ENCODE measurements around the gene CLEC11A.

CLEC11A gene

GRCh38 chr19:50705422-50706019, 17.6 kb upstream of the CLEC11A start:
- H3K4me3 ChIP-seq, result no peak overlapping the region

DNA sequence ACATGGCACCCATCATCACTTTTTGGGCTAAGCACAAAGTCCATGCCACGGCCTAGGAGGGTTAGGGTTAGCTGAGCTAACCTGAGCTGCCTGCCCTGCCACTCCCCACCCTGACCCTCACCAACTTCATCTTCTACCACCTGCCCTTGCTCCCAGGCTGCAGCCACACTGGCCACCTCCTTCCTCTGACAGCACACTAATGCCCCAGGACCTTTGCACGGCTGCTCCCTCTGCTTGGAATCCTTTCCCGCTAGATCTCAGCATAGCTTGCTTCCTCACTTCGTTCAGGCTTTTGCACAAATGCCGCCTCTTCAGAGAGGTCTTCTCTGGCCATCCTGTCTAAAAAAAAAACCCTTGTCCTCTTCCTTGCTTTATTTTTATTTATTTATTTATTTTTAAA, 16.8 kb upstream of the CLEC11A start:
- no peak for TF ChIP-seq Cebpa-rat (IDR thresholded peaks at IDR 0.05)
- peaks cover 64% of the 10 kb centered on the region for H3K4me1 ChIP-seq
- H3K4me3 ChIP-seq, result no peak overlapping the region
- peaks cover 98% of the 10 kb centered on the region for H4K20me1 ChIP-seq
- H3K4me2 ChIP-seq, result no peak overlapping the region
- H3K27me3 ChIP-seq, result no peaks in the 10 kb centered on the region
- no peak overlapping the region for H3K9ac ChIP-seq
- H3K27ac ChIP-seq, result no peak overlapping the region
- H3K9me3 ChIP-seq, result no peaks in the 10 kb centered on the region
- H3K36me3 ChIP-seq, result peaks cover 49% of the 10 kb centered on the region

More at GRCh38 chr19:50705422-50706019, 17.6 kb upstream of the CLEC11A start:
- Histone ChIP-seq H3K9ac (no peak overlapping the region), H3K4me2 (peak overlapping the region; percentile 92), H3K27me3 (no peaks in the 10 kb centered on the region), H3K9me3 (no peaks in the 10 kb centered on the region), H3K27ac (no peak overlapping the region), H3K4me1 (peaks cover 56% of the 10 kb centered on the region), H3K36me3 (peaks cover 49% of the 10 kb centered on the region), H4K20me1 (peaks cover 96% of the 10 kb centered on the region)
- TF ChIP-seq Cebpa-rat (IDR thresholded peaks at IDR 0.05), result no peak

- H3K9me3 ChIP-seq, result no peaks in the 10 kb centered on the region
- peaks cover 61% of the 10 kb centered on the region for H3K36me3 ChIP-seq
- peaks cover 65% of the 10 kb centered on the region for H3K4me1 ChIP-seq
- H3K4me2 ChIP-seq, result no peak overlapping the region
- TF ChIP-seq Cebpa-rat (IDR thresholded peaks at IDR 0.05), result no peak
- peaks cover 98% of the 10 kb centered on the region for H4K20me1 ChIP-seq
- no peak overlapping the region for H3K27ac ChIP-seq
- no peaks in the 10 kb centered on the region for H3K27me3 ChIP-seq
- H3K4me3 ChIP-seq, result no peak overlapping the region
- H3K9ac ChIP-seq, result no peak overlapping the region
These were observed 14.8 kb upstream of the CLEC11A start for GRCh38 chr19:50708179-50708879.

GRCh38 chr19:50710094-50710493, 13.1 kb upstream of the CLEC11A start:
- H3K9ac ChIP-seq, result no peak overlapping the region
- 0 out of 2 replicates have a peak overlapping the region, but pooled peaks have one; percentile 3 for H3K4me2 ChIP-seq
- H3K4me1 ChIP-seq, result peaks cover 65% of the 10 kb centered on the region
- H3K36me3 ChIP-seq, result peaks cover 79% of the 10 kb centered on the region
- H3K4me3 ChIP-seq, result no peak overlapping the region
- H3K27me3 ChIP-seq, result no peaks in the 10 kb centered on the region
- H4K20me1 ChIP-seq, result peaks cover 98% of the 10 kb centered on the region
- TF ChIP-seq Cebpa-rat (IDR thresholded peaks at IDR 0.05), result no peak
- H3K27ac ChIP-seq, result no peak overlapping the region
- H3K9me3 ChIP-seq, result no peaks in the 10 kb centered on the region

DNA sequence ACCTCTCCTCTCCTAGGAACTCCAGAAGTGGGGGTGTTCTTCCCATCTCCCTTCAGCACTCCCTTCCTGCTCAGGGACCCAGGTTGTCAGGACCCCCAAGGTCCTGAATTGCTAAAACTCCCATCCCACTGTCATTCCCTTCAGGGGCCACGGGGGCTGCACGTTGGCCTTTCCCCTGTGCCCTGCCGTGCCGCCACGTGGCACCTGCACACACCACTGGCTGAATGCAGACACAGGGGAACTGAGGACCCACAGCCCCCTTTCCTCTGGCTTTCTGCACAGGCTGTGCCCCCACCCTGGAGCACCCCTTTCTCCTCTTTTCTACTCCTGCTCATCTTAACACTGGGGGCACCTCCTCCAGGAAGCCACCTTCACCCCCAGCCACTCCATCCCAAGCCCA, 12.6 kb upstream of the CLEC11A start:
- H3K9ac ChIP-seq, result 0 out of 2 replicates have a peak overlapping the region, but pooled peaks have one; percentile 27
- H3K4me3 ChIP-seq, result no peak overlapping the region
- no peaks in the 10 kb centered on the region for H3K9me3 ChIP-seq
- no peaks in the 10 kb centered on the region for H3K27me3 ChIP-seq
- no peak for TF ChIP-seq Cebpa-rat (IDR thresholded peaks at IDR 0.05)
- H3K4me2 ChIP-seq, result 0 out of 2 replicates have a peak overlapping the region, but pooled peaks have one; percentile 3
- peaks cover 84% of the 10 kb centered on the region for H3K36me3 ChIP-seq
- peaks cover 65% of the 10 kb centered on the region for H3K4me1 ChIP-seq
- H3K27ac ChIP-seq, result no peak overlapping the region
- H4K20me1 ChIP-seq, result peaks cover 98% of the 10 kb centered on the region

DNA sequence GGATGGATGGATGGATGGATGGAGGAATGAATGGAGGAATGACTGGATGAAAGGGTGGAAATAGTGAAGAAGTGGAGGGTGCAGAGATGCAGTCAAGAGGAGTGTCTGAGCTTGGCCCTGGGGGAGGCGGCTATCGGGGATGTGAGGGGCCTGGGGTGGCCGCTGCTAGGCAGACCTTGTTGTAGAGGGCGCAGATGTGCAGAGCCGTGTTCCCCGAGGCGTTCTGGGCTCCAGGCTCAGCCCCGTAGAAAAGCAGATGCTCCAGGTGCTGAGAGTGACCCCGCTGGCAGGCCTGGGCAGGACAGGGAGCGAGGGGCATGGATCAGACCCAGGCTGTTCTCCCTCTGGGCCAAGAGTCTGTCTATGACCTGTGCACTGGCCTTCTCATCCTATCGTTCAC, 12.0 kb upstream of the CLEC11A start:
- no peak for TF ChIP-seq Cebpa-rat (IDR thresholded peaks at IDR 0.05)
- H3K4me1 ChIP-seq, result peaks cover 65% of the 10 kb centered on the region
- H3K4me3 ChIP-seq, result no peak overlapping the region
- H4K20me1 ChIP-seq, result peaks cover 98% of the 10 kb centered on the region
- H3K9ac ChIP-seq, result 0 out of 2 replicates have a peak overlapping the region, but pooled peaks have one; percentile 19
- no peaks in the 10 kb centered on the region for H3K27me3 ChIP-seq
- H3K27ac ChIP-seq, result 0 out of 2 replicates have a peak overlapping the region, but pooled peaks have one; percentile 14
- H3K4me2 ChIP-seq, result no peak overlapping the region
- no peaks in the 10 kb centered on the region for H3K9me3 ChIP-seq
- peaks cover 90% of the 10 kb centered on the region for H3K36me3 ChIP-seq

GRCh38 chr19:50711805-50712204, 11.4 kb upstream of the CLEC11A start:
- H3K9me3 ChIP-seq, result no peaks in the 10 kb centered on the region
- no peak overlapping the region for H3K4me3 ChIP-seq
- TF ChIP-seq Cebpa-rat (IDR thresholded peaks at IDR 0.05), result no peak
- peaks cover 70% of the 10 kb centered on the region for H3K4me1 ChIP-seq
- peaks cover 96% of the 10 kb centered on the region for H3K36me3 ChIP-seq
- H3K27me3 ChIP-seq, result no peaks in the 10 kb centered on the region
- H3K4me2 ChIP-seq, result peak overlapping the region; percentile 95; the same call in 1 of the 2 replicates
- peaks cover 98% of the 10 kb centered on the region for H4K20me1 ChIP-seq
- H3K9ac ChIP-seq, result 0 out of 2 replicates have a peak overlapping the region, but pooled peaks have one; percentile 19
- 0 out of 2 replicates have a peak overlapping the region, but pooled peaks have one; percentile 14 for H3K27ac ChIP-seq

DNA sequence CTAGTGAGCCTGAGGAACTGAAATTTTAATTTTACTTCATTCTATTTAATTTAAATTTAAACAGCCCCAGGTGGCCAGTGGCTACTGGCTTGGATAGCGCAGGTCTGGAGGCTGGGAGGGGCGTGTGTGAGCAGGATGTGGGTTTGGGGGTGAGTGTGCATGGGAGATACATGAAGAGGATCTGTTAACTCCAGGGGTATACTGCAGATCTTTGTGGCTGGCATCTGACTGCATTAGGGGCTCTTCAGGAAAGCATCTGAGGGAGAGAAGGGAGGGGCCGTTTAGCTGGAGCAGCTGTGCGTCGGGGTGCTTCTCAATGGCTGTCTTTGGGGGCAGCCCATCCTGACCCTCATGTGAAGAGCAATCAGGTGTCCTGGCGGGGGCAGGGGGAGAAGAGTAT, 10.3 kb upstream of the CLEC11A start:
- Histone ChIP-seq H3K27me3 (no peaks in the 10 kb centered on the region), H3K36me3 (peaks cover 91% of the 10 kb centered on the region), H3K4me2 (peak overlapping the region; percentile 95), H3K9me3 (no peaks in the 10 kb centered on the region), H3K27ac (0 out of 2 replicates have a peak overlapping the region, but pooled peaks have one; percentile 72), H4K20me1 (peaks cover 98% of the 10 kb centered on the region), H3K9ac (peak overlapping the region; percentile 64), H3K4me1 (peaks cover 80% of the 10 kb centered on the region), H3K4me3 (peak overlapping the region; percentile 41; the same call in 1 of the 2 replicates)
- no peak for TF ChIP-seq Cebpa-rat (IDR thresholded peaks at IDR 0.05)

- peak overlapping the region; percentile 95 for H3K4me2 ChIP-seq
- peak overlapping the region; percentile 41; the same call in 1 of the 2 replicates for H3K4me3 ChIP-seq
- H3K4me1 ChIP-seq, result peaks cover 81% of the 10 kb centered on the region
- peaks cover 84% of the 10 kb centered on the region for H3K36me3 ChIP-seq
- no peaks in the 10 kb centered on the region for H3K9me3 ChIP-seq
- H3K27ac ChIP-seq, result peak overlapping the region; percentile 72
- peaks cover 96% of the 10 kb centered on the region for H4K20me1 ChIP-seq
- no peak for TF ChIP-seq Cebpa-rat (IDR thresholded peaks at IDR 0.05)
- no peaks in the 10 kb centered on the region for H3K27me3 ChIP-seq
- peak overlapping the region; percentile 64 for H3K9ac ChIP-seq
These were observed 9.5 kb upstream of the CLEC11A start for GRCh38 chr19:50713556-50714236.
